Measurements from ENCODE around the gene IGF2R.

Gene IGF2R

GRCh38 chr6:159988983-159989454 lies 20.1 kb downstream of the IGF2R start:
- H3K9me3 ChIP-seq (ENCODE audit: control insufficient read depth, low read length), result no peaks in the 10 kb centered on the region
- no peak for DNase-seq (ENCODE audit: low read depth)
- no peaks in the 10 kb centered on the region for H3K27me3 ChIP-seq (replicated peaks; ENCODE audit: control insufficient read depth, insufficient read depth, low read length)
- no peak overlapping the region for H3K9ac ChIP-seq (ENCODE audit: low read length)
- H3K4me1 ChIP-seq (ENCODE audit: control insufficient read depth, insufficient read depth, low read length), result peaks cover 47% of the 10 kb centered on the region
- H3K36me3 ChIP-seq (ENCODE audit: control insufficient read depth, insufficient read depth, low read length, severe bottlenecking), result no peaks in the 10 kb centered on the region
- no peak overlapping the region for H3K4me3 ChIP-seq (ENCODE audit: low read length)

- H3K9ac ChIP-seq (ENCODE audit: low read length), result peak overlapping the region; percentile 19
- H3K4me3 ChIP-seq (ENCODE audit: low read length), result peak overlapping the region; percentile 30
- DNase-seq (ENCODE audit: low read depth), result no peak
- H3K36me3 ChIP-seq (ENCODE audit: control insufficient read depth, insufficient read depth, low read length, severe bottlenecking), result no peaks in the 10 kb centered on the region
- H3K27me3 ChIP-seq (replicated peaks; ENCODE audit: control insufficient read depth, insufficient read depth, low read length), result no peaks in the 10 kb centered on the region
- H3K9me3 ChIP-seq (ENCODE audit: control insufficient read depth, low read length), result no peaks in the 10 kb centered on the region
- peaks cover 42% of the 10 kb centered on the region for H3K4me1 ChIP-seq (ENCODE audit: control insufficient read depth, insufficient read depth, low read length)
Observed at GRCh38 chr6:159989492-159990480, 20.9 kb downstream of the IGF2R start.

GRCh38 chr6:159992366-159992765 lies 23.5 kb downstream of the IGF2R start:
- Histone ChIP-seq H3K27me3 (replicated peaks; ENCODE audit: control insufficient read depth, insufficient read depth, low read length) (no peaks in the 10 kb centered on the region), H3K4me1 (ENCODE audit: control insufficient read depth, insufficient read depth, low read length) (peaks cover 31% of the 10 kb centered on the region), H3K4me3 (ENCODE audit: low read length) (no peak overlapping the region), H3K9ac (ENCODE audit: low read length) (no peak overlapping the region), H3K36me3 (ENCODE audit: control insufficient read depth, insufficient read depth, low read length, severe bottlenecking) (no peaks in the 10 kb centered on the region), H3K9me3 (ENCODE audit: control insufficient read depth, low read length) (no peaks in the 10 kb centered on the region)
- DNase-seq (ENCODE audit: low read depth), result no peak

GRCh38 chr6:159995405-159995804 lies 26.5 kb downstream of the IGF2R start:
- Histone ChIP-seq H3K27me3 (replicated peaks; ENCODE audit: control insufficient read depth, insufficient read depth, low read length) (no peaks in the 10 kb centered on the region), H3K9me3 (ENCODE audit: control insufficient read depth, low read length) (no peaks in the 10 kb centered on the region), H3K4me3 (ENCODE audit: low read length) (no peak overlapping the region), H3K36me3 (ENCODE audit: control insufficient read depth, insufficient read depth, low read length, severe bottlenecking) (peaks cover 7% of the 10 kb centered on the region), H3K4me1 (ENCODE audit: control insufficient read depth, insufficient read depth, low read length) (peaks cover 15% of the 10 kb centered on the region), H3K9ac (ENCODE audit: low read length) (no peak overlapping the region)
- no peak for DNase-seq (ENCODE audit: low read depth)

- Histone ChIP-seq H3K36me3 (ENCODE audit: control insufficient read depth, insufficient read depth, low read length, severe bottlenecking) (peaks cover 7% of the 10 kb centered on the region), H3K9ac (ENCODE audit: low read length) (no peak overlapping the region), H3K27me3 (replicated peaks; ENCODE audit: control insufficient read depth, insufficient read depth, low read length) (no peaks in the 10 kb centered on the region), H3K4me1 (ENCODE audit: control insufficient read depth, insufficient read depth, low read length) (peaks cover 10% of the 10 kb centered on the region), H3K4me3 (ENCODE audit: low read length) (no peak overlapping the region), H3K9me3 (ENCODE audit: control insufficient read depth, low read length) (no peaks in the 10 kb centered on the region)
- DNase-seq (ENCODE audit: low read depth), result no peak
Observed at GRCh38 chr6:159996087-159996622, 27.3 kb downstream of the IGF2R start.

GRCh38 chr6:159996626-159997497 lies 28.0 kb downstream of the IGF2R start:
- H3K4me1 ChIP-seq (ENCODE audit: control insufficient read depth, insufficient read depth, low read length), result peaks cover 10% of the 10 kb centered on the region
- no peaks in the 10 kb centered on the region for H3K27me3 ChIP-seq (replicated peaks; ENCODE audit: control insufficient read depth, insufficient read depth, low read length)
- H3K36me3 ChIP-seq (ENCODE audit: control insufficient read depth, insufficient read depth, low read length, severe bottlenecking), result peaks cover 7% of the 10 kb centered on the region
- no peak overlapping the region for H3K9ac ChIP-seq (ENCODE audit: low read length)
- H3K9me3 ChIP-seq (ENCODE audit: control insufficient read depth, low read length), result no peaks in the 10 kb centered on the region
- H3K4me3 ChIP-seq (ENCODE audit: low read length), result no peak overlapping the region
- DNase-seq (ENCODE audit: low read depth), result no peak

- H3K36me3 ChIP-seq (ENCODE audit: control insufficient read depth, insufficient read depth, low read length, severe bottlenecking), result peaks cover 7% of the 10 kb centered on the region
- no peak overlapping the region for H3K4me3 ChIP-seq (ENCODE audit: low read length)
- peaks cover 10% of the 10 kb centered on the region for H3K4me1 ChIP-seq (ENCODE audit: control insufficient read depth, insufficient read depth, low read length)
- H3K27me3 ChIP-seq (replicated peaks; ENCODE audit: control insufficient read depth, insufficient read depth, low read length), result no peaks in the 10 kb centered on the region
- H3K9ac ChIP-seq (ENCODE audit: low read length), result no peak overlapping the region
- no peaks in the 10 kb centered on the region for H3K9me3 ChIP-seq (ENCODE audit: control insufficient read depth, low read length)
- no peak for DNase-seq (ENCODE audit: low read depth)
Observed at GRCh38 chr6:159997498-159998101, 28.7 kb downstream of the IGF2R start.

- H3K4me3 ChIP-seq (ENCODE audit: low read length), result no peak overlapping the region
- peaks cover 7% of the 10 kb centered on the region for H3K36me3 ChIP-seq (ENCODE audit: control insufficient read depth, insufficient read depth, low read length, severe bottlenecking)
- peaks cover 2% of the 10 kb centered on the region for H3K4me1 ChIP-seq (ENCODE audit: control insufficient read depth, insufficient read depth, low read length)
- no peak overlapping the region for H3K9ac ChIP-seq (ENCODE audit: low read length)
- DNase-seq (ENCODE audit: low read depth), result no peak
- H3K27me3 ChIP-seq (replicated peaks; ENCODE audit: control insufficient read depth, insufficient read depth, low read length), result no peaks in the 10 kb centered on the region
- H3K9me3 ChIP-seq (ENCODE audit: control insufficient read depth, low read length), result no peaks in the 10 kb centered on the region
Observed at GRCh38 chr6:159998538-159998937, 29.7 kb downstream of the IGF2R start.

- no peaks in the 10 kb centered on the region for H3K4me1 ChIP-seq (ENCODE audit: control insufficient read depth, insufficient read depth, low read length)
- peaks cover 7% of the 10 kb centered on the region for H3K36me3 ChIP-seq (ENCODE audit: control insufficient read depth, insufficient read depth, low read length, severe bottlenecking)
- H3K9me3 ChIP-seq (ENCODE audit: control insufficient read depth, low read length), result no peaks in the 10 kb centered on the region
- no peak for DNase-seq (ENCODE audit: low read depth)
- no peaks in the 10 kb centered on the region for H3K27me3 ChIP-seq (replicated peaks; ENCODE audit: control insufficient read depth, insufficient read depth, low read length)
- H3K4me3 ChIP-seq (ENCODE audit: low read length), result no peak overlapping the region
- no peak overlapping the region for H3K9ac ChIP-seq (ENCODE audit: low read length)
Observed at GRCh38 chr6:159999240-159999671, 30.4 kb downstream of the IGF2R start.

- no peak overlapping the region for H3K9ac ChIP-seq (ENCODE audit: low read length)
- DNase-seq (ENCODE audit: low read depth), result no peak
- no peaks in the 10 kb centered on the region for H3K4me1 ChIP-seq (ENCODE audit: control insufficient read depth, insufficient read depth, low read length)
- no peaks in the 10 kb centered on the region for H3K9me3 ChIP-seq (ENCODE audit: control insufficient read depth, low read length)
- peaks cover 7% of the 10 kb centered on the region for H3K36me3 ChIP-seq (ENCODE audit: control insufficient read depth, insufficient read depth, low read length, severe bottlenecking)
- H3K27me3 ChIP-seq (replicated peaks; ENCODE audit: control insufficient read depth, insufficient read depth, low read length), result no peaks in the 10 kb centered on the region
- H3K4me3 ChIP-seq (ENCODE audit: low read length), result no peak overlapping the region
Observed at GRCh38 chr6:160000280-160000704, 31.4 kb downstream of the IGF2R start.

Data from adipocyte (in vitro differentiated cells).